Measurements from ENCODE around the gene HTRA3. TPM values are rescaled to one million over a fixed set of nuclear protein-coding genes. Genes with fewer than 3 reads are reported as not detected.

Gene HTRA3
- total RNA-seq, 1 experiment from 2014 or later = 2.8 TPM

DNA sequence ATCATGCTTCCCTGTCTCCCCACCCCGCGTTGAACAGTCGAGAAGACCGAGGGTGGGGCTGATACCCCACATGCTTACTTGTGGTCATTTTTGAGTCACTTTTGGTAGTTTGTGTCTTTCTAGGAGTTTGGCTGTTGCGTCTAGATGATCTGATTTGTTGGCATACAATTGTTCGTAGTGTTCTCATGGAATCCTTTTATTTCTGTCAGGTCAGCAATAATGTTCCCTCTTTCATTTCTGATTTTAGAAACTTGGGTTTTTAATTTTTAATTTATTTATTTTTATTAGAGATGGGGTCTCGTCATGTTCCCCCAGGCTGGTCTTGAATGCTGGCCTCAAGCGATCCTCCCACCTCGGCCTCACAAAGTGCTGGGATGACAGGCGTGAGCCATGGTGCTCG is 39.5 kb upstream of the HTRA3 start:
- intact Hi-C loops (cut with micrococcal nuclease) = no loop called here
- Histone ChIP-seq H3K9me3 (ENCODE audit: low read length) (no peaks in the 10 kb centered on the region), H3K27ac (ENCODE audit: low read length) (no peak overlapping the region), H3F3A (ENCODE audit: low read length, unreplicated experiment) (no peaks in the 10 kb centered on the region), H3K36me3 (ENCODE audit: low read depth, low read length) (no peaks in the 10 kb centered on the region), H3K9ac (ENCODE audit: low read length) (no peak overlapping the region), H3K27me3 (ENCODE audit: low read length) (no peaks in the 10 kb centered on the region), H4K20me1 (ENCODE audit: low read length) (no peaks in the 10 kb centered on the region), H3K79me2 (ENCODE audit: low read length) (no peaks in the 10 kb centered on the region), H3K4me1 (ENCODE audit: insufficient read depth, low read length) (peaks cover 13% of the 10 kb centered on the region), H3K9me2 (replicated peaks; ENCODE audit: low read length) (no peaks in the 10 kb centered on the region), H3K4me3 (ENCODE audit: low read length) (no peak overlapping the region), H2AFZ (ENCODE audit: low read length) (no peak overlapping the region), H3K4me2 (ENCODE audit: low read length) (no peak overlapping the region)
- CTCF ChIA-PET = no interaction called here
- ATAC-seq (no peak), DNase-seq (no peak)
- BruUV-seq (replicated peaks) = no TSS peak
- POLR2A ChIA-PET (ENCODE audit: unreplicated experiment) = no interaction called here
- TF ChIP-seq, protein P1, sequence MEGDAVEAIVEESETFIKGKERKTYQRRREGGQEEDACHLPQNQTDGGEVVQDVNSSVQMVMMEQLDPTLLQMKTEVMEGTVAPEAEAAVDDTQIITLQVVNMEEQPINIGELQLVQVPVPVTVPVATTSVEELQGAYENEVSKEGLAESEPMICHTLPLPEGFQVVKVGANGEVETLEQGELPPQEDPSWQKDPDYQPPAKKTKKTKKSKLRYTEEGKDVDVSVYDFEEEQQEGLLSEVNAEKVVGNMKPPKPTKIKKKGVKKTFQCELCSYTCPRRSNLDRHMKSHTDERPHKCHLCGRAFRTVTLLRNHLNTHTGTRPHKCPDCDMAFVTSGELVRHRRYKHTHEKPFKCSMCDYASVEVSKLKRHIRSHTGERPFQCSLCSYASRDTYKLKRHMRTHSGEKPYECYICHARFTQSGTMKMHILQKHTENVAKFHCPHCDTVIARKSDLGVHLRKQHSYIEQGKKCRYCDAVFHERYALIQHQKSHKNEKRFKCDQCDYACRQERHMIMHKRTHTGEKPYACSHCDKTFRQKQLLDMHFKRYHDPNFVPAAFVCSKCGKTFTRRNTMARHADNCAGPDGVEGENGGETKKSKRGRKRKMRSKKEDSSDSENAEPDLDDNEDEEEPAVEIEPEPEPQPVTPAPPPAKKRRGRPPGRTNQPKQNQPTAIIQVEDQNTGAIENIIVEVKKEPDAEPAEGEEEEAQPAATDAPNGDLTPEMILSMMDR (conservative IDR thresholded peaks at IDR 0.05; ENCODE audit: low read depth, low read length) = no peak
- TF ChIP-seq EZH2 (IDR thresholded peaks at IDR 0.05; ENCODE audit: low read length, unreplicated experiment) (no peak), EZH2phosphoT487 (IDR thresholded peaks at IDR 0.05; ENCODE audit: borderline replicate concordance, low read length) (no peak)

DNA sequence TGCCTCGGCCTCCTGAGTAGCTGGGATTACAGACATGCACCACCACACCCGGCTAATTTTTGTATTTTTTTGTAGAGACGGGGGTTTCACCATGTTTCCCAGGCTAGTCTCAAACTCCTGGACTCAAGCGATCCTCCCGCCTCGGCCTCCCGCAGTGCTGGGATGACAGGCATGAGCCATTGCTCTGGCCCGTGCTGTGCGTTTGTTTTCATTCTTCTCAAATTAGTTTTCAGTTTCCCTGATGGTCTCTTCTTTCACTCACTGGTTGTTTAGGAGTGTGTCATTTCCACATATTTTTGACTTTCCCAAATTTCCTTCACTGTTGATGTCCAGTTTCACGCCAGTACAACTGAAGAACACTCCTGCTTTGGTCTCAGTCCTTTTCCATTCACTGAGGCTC is 38.7 kb upstream of the HTRA3 start:
- BruUV-seq (replicated peaks) = no TSS peak
- H3K27me3 ChIP-seq (ENCODE audit: low read length) = no peaks in the 10 kb centered on the region
- no peaks in the 10 kb centered on the region for H3K9me2 ChIP-seq (replicated peaks; ENCODE audit: low read length)
- H3K79me2 ChIP-seq (ENCODE audit: low read length) = no peaks in the 10 kb centered on the region
- H3K36me3 ChIP-seq (ENCODE audit: low read depth, low read length) = no peaks in the 10 kb centered on the region
- no peaks in the 10 kb centered on the region for H3F3A ChIP-seq (ENCODE audit: low read length, unreplicated experiment)
- no peak overlapping the region for H3K4me2 ChIP-seq (ENCODE audit: low read length)
- no peak for DNase-seq
- peaks cover 13% of the 10 kb centered on the region for H3K4me1 ChIP-seq (ENCODE audit: insufficient read depth, low read length)
- H3K4me3 ChIP-seq (ENCODE audit: low read length) = no peak overlapping the region
- TF ChIP-seq EZH2 (IDR thresholded peaks at IDR 0.05; ENCODE audit: low read length, unreplicated experiment) (no peak), EZH2phosphoT487 (IDR thresholded peaks at IDR 0.05; ENCODE audit: borderline replicate concordance, low read length) (no peak)
- TF ChIP-seq, protein P1 (conservative IDR thresholded peaks at IDR 0.05; ENCODE audit: low read depth, low read length) = no peak
- POLR2A ChIA-PET (ENCODE audit: unreplicated experiment) = no interaction called here
- H2AFZ ChIP-seq (ENCODE audit: low read length) = no peak overlapping the region
- no peaks in the 10 kb centered on the region for H3K9me3 ChIP-seq (ENCODE audit: low read length)
- H4K20me1 ChIP-seq (ENCODE audit: low read length) = no peaks in the 10 kb centered on the region
- no peak overlapping the region for H3K9ac ChIP-seq (ENCODE audit: low read length)
- H3K27ac ChIP-seq (ENCODE audit: low read length) = no peak overlapping the region
- intact Hi-C loops (cut with micrococcal nuclease) = no loop called here
- CTCF ChIA-PET = no interaction called here
- ATAC-seq = no peak

DNA sequence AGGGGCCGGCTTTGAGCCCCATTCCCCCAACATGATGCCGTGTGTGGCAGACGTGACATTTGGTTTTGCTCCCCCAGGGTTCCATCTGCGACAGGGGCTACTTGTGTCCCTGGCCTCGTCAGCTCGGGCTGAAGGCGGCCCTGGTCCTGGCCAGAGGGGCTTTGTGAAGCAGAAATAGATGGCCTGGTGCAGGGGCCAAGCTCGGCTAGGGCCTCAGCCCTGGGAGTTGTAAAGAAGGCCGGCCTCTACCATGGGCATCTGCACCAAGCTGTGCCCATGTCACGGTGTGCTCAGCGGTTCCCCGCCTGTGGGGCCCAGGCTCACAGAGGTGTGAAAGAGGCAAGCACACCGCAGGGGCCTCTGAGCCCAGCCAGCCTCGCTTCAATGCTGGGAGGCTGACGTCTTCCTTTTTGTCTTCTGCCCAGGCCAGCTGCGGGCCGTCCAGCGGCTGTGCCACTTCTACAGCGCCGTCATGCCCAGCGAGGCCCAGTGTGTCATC is 38.0 kb upstream of the HTRA3 start:
- H2AFZ ChIP-seq (ENCODE audit: low read length) = no peak overlapping the region
- H3K4me1 ChIP-seq (ENCODE audit: insufficient read depth, low read length) = peaks cover 13% of the 10 kb centered on the region
- DNase-seq (no peak), ATAC-seq (no peak)
- BruUV-seq (replicated peaks) = no TSS peak
- H3K4me3 ChIP-seq (ENCODE audit: low read length) = no peak overlapping the region
- no peak overlapping the region for H3K27ac ChIP-seq (ENCODE audit: low read length)
- intact Hi-C loops (cut with micrococcal nuclease) = no loop called here
- CTCF ChIA-PET = no interaction called here
- no peaks in the 10 kb centered on the region for H3K36me3 ChIP-seq (ENCODE audit: low read depth, low read length)
- H3K9me3 ChIP-seq (ENCODE audit: low read length) = no peaks in the 10 kb centered on the region
- no peaks in the 10 kb centered on the region for H3F3A ChIP-seq (ENCODE audit: low read length, unreplicated experiment)
- POLR2A ChIA-PET (ENCODE audit: unreplicated experiment) = no interaction called here
- H3K4me2 ChIP-seq (ENCODE audit: low read length) = no peak overlapping the region
- no peaks in the 10 kb centered on the region for H4K20me1 ChIP-seq (ENCODE audit: low read length)
- no peak overlapping the region for H3K9ac ChIP-seq (ENCODE audit: low read length)
- H3K9me2 ChIP-seq (replicated peaks; ENCODE audit: low read length) = no peaks in the 10 kb centered on the region
- no peaks in the 10 kb centered on the region for H3K79me2 ChIP-seq (ENCODE audit: low read length)
- TF ChIP-seq, protein P1 (conservative IDR thresholded peaks at IDR 0.05; ENCODE audit: low read depth, low read length) = no peak
- TF ChIP-seq EZH2 (IDR thresholded peaks at IDR 0.05; ENCODE audit: low read length, unreplicated experiment) (no peak), EZH2phosphoT487 (IDR thresholded peaks at IDR 0.05; ENCODE audit: borderline replicate concordance, low read length) (no peak)
- no peaks in the 10 kb centered on the region for H3K27me3 ChIP-seq (ENCODE audit: low read length)
